GOT3 (cell line): ENCODE measurements around the gene NHEJ1.

Experiments
- DNase-seq: peaks from one replicate; lab custom pipeline; 2025; ENCODE audit warnings: mixed read lengths; lab: John Stamatoyannopoulos, UW

Gene NHEJ1

DNA sequence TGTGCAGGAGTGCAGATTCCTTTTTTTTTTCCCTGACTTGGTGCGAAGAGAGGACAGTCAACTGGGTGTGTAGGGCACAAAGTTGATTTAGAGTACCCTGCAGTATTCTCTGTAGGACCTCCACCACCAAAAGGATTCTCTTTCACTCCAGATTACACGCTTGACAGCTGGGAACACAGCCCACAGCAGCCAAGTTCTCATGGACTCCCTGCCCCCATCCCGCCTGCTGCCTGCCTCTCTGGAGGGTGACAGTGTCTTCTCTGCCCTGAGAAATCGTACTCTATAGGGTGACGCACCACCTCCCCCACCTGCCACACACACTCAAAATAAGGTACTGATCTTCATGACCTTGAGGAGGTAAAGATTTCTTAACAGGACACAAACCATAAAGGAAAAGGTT lies 73.3 kb downstream of the NHEJ1 start:
- DNase-seq, result no peak

DNA sequence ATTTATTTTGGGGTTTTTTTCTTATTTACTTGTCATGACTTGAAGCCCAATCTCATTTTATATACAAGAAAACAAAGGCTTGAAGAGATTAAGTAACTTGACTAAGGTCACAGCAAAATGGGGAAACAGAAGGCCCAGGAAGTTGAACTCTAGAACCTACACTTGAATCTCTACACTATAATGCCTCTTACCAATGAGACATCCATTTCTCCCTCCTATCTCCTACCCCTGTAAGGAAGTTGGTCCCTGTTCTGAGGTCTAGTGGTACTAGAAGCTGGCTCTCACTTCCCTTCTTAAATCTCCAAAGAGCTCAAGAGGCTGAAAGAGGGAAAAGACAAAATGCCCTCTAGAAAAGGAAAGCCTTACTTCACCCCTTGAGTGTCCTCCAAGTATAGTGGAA lies 74.4 kb downstream of the NHEJ1 start:
- DNase-seq, result no peak

DNA sequence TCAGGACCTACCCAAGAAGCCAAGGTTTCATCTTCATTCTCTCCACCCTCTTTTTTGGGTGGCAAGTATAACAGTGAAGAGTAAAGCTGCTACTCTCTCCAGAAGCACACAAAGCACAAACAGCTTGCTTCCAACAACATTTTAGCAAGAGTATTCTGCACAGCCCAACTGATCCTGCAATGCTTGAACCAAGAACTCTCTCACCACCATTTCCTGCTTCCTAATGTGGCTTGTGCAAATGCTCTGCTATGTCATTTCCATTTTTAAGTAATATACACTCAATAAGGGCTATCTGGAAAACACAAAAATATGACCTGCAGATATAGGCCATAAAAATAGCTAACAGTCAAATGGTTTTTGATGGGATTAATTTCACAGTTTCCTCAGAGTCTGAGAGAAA lies 75.8 kb downstream of the NHEJ1 start:
- no peak for DNase-seq

DNA sequence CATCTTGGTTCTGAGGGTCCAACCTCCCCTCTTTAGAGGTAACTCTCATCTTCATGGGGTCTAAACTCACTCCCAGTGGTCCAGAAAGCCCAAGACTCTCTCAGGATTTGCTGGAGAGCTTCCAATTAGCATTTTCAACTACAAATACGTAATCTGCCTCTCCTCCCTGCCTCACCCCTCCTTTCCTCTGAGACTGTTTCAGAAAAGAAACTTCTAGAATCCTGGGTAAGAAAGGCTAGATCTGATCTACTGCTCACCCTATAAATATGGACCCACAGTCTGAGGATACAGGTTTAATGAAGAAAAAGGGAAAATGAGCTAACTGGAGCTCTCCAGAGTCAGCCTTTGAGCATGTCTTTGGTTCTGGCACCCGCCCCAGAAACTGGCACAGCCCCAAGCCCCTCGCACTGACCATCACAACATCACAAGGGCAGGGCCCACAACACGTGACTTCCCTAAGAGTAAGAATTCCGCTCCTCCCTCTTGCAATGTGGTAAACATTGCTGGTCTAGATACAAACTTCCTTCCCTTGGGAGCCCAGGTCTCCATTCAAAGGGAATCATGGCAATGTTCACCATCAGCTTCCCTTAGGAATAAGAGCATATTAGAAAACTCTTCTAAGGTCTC lies 78.2 kb downstream of the NHEJ1 start:
- no peak for DNase-seq

DNA sequence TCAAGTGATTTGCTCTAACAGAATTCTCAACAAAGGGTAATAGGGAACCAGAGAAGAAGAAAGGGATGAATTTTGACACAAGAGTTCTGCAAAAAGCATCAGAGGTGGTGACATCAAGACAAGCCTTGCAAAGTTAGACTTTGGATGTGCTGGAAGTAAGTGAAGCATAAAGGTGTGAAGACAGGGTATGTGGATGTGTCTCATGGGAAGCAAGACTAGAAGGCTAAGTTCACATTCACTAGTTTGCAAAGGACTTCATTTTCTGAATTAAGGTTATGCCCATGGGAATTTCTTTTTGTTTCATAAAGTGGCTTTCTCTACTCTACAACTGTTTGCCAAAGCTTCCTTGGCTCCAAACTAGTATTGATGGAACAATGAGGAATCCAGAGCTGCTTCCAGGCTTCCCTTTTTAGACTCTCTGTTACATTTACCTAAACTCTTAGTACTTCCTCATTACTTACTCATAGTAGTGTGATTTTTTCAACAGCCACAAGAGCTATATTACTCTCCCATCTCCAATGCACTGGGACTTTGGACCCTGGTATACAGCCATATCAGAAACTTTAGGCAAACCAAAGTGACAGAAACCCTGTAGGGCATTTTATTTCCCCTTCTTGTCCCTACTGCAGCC lies 78.8 kb downstream of the NHEJ1 start:
- DNase-seq, result no peak

DNA sequence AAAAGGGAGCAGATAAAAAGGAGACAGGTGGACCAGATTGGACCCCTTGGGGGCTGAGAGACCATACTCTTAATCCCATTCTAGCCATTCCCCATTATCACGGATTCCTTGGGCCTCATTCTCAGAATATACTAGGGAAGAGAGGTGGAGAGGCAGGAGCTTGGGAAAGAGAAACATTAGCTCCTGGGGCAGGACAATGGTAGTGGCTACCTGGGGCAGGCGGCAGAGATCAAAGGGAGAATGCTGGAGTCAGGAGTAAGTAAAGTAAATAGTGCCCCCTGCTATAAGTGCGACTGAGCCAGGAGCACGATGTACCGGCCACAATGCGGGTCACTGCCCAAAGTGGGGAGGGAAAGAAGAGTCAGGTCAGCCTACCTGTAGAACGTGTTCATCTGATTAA lies 79.5 kb downstream of the NHEJ1 start:
- DNase-seq, result no peak

DNA sequence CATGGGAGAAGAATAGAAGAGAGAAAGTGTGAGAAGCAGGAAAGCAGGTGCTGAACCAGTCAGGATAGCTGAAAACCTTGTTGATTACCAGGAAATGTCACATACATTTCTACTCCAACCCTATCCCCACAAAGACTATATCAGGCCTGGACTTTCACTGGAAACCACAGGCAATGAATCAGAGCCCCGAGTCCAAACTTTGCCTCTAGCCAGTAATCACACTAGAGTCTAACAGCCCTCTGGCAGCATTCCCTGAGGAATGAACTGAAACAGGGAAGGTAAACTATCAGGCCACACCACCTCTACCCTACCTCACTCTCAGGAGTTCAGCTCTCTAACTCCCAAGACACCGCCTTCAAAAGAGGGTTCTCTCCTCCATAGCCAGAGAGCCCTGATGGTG lies 81.2 kb downstream of the NHEJ1 start:
- no peak for DNase-seq

DNA sequence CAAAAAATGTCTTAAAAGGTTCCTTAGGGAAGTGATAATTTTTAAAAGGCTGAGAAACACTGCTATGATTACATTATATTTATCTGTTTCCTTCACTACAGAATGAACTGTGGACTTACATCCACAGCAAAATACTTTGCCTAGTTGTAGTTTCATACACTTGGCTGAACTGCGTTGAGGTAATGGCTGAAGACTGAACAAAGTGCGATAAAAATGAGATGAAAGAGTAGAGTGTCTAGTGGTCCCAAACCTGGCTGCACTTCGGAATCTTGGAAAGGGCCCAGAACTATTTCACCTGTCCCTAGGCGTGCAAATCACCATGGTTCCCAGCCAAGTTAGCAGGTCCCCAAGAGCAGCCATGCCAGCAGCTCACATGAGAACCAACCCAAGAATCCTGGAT lies 81.7 kb downstream of the NHEJ1 start:
- DNase-seq, result no peak

DNA sequence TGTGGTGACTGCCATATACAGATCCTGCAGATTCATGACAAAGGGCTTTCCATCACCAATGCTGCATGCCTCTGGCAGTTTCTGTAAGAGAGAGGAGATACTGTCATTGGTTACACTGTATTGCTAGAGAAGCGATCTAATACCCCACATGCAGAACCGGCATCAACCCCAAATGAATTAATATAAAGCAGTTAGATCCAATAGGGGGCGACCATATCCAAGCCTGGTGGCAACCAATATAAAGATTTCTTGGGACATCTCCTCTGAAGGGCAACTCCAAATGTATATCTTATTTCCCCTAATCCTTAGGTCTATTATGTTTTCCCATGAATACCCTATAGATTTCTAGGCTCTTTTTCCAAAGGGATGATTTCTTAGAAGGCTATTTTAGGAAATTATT lies 82.5 kb downstream of the NHEJ1 start:
- no peak for DNase-seq

DNA sequence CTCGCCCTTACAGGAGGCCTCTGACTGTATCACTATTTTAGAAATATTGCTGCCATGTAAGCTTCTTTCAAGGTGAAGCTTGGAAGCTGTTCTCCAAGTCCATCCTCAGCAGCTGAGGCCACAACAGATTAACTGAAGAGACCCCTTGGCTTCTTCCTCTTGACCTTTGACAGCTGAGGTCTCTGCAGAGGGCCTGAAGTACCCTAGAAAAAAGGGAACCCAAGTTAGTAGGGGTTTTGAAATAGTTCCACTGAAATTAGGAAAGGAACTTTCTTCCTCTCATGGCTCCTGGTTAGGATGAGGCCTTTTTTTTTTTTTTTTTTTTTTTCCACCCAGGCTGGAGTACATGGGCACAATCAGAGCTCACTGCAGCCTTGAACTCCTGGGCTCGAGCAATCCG lies 84.4 kb downstream of the NHEJ1 start:
- no peak for DNase-seq

DNA sequence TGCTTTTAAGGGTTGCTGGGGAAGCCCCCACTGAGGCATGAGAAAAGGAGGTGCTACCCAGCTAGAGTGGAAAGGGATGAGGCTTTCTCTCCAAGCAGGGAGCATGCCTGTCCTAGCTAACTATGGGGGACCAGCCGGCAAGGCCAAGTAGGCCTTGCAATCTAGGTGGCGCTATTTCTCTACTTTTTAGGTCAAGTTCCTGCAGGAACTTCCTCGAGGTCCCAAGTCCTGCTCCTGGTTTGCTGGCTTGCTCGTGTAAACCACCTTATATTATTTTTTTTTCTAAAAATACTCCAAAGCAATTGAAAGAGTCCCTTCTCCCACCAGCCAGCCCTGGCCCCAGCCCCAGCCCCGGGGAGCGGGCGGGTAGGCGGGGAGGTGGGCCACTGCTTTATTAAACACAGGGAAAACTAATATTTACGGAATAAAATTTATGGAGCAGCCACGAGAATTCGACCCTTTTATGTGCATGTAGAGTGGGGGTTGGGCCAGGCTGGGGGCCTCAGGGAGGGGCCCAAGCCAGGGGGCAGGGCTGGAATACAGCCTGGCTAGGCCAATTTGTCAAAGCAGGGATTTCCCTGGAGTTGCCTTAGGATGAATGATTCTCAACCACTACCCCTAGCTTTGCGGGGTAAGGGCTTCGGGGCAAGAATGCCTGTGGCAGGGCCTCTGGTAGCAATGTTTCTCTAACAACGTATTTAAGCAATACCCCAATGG lies 87.0 kb downstream of the NHEJ1 start:
- no peak for DNase-seq

DNA sequence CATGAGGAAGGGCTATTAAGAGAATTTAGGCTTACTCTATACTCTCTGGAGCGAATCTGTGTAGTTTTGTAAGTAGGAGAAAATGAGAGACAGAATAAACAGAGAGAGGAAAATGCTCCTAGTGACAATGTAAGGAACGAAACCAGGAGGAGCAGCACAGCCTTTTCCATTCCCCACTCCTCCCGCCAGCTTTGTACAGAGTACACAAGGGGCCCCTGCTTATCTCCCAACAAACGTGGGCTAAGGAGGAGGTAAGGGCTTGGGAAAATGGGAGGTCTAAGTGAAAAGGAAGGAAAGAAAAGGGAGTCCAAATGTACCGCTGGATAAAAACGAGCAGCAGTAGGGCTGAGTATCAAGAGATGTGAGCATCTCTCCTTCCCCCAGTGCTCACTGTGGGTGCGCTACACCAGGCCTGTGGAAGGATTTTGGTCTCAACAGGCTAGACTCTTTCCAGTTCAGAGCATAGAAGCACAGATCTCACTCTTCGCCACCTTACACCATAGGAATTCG lies 87.8 kb downstream of the NHEJ1 start:
- DNase-seq, result no peak

DNA sequence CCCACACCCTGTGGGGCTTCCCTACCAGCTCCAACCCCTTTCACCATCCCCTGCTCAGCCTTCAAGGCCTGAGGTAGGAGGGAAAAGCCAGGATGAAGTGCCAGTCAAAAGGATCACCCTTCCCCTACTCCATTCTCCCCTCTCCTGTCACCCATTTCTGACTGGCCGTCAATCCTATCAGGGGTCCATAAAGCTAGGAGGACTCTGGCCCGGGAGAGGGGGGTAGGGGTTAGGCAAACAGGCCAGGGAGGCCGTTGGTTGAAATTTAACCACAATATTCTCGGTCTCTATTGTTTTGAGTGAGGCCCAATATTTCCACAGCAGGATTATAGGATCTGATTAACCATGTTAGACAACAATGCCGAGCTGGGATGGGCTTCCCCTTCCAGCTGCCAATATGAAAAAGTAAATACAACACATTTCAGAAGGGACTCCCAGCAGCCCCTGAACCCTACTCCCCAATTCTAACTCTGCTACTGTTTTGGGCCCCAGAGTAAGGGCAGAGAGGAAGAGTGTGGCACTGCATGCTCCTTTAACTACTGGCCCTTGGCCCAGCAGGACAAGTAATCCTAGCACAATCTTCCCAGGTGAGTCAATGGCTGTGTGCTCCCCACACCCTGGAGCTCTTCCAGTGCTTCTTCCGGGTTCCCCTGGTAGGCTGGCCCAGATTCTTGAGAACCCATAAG lies 89.3 kb downstream of the NHEJ1 start:
- no peak for DNase-seq

DNA sequence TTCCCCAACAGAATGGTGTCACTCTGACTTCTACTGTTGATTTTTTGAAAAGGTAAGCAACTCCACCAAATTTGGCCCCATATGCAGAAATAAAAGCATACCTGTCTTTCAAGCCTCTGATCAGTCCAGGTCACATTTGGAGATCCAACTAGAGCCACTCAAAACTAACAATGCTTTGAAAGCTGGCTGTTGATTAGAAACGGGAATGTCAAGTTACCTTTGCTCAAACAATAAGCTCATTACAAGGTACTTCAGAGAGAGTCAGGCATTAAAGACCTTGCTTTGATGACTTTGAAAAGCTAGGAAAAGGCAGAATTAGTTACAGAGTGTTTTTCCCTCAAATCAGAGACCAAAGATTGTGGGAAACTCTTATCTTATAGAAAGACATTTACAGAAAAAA lies 95.1 kb downstream of the NHEJ1 start:
- DNase-seq, result no peak

DNA sequence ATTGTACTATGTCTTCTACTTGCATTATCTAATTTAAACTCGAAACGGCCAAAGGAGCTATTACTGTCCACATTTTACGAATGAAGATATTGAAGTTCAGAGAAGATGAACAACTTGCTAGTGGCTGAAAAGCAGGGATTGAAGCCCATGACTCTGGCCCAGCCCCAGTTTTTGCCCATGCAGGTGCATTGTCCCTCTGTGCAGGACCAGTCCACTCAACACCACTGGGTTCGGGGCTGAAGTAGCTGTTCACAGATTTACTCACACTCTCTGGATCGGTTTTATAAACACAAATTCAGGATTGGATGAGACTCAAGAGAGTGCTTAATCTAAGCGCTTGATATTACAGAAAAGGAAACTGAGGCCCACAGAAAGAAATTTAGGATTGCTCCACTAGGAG lies 98.5 kb downstream of the NHEJ1 start:
- no peak for DNase-seq

DNA sequence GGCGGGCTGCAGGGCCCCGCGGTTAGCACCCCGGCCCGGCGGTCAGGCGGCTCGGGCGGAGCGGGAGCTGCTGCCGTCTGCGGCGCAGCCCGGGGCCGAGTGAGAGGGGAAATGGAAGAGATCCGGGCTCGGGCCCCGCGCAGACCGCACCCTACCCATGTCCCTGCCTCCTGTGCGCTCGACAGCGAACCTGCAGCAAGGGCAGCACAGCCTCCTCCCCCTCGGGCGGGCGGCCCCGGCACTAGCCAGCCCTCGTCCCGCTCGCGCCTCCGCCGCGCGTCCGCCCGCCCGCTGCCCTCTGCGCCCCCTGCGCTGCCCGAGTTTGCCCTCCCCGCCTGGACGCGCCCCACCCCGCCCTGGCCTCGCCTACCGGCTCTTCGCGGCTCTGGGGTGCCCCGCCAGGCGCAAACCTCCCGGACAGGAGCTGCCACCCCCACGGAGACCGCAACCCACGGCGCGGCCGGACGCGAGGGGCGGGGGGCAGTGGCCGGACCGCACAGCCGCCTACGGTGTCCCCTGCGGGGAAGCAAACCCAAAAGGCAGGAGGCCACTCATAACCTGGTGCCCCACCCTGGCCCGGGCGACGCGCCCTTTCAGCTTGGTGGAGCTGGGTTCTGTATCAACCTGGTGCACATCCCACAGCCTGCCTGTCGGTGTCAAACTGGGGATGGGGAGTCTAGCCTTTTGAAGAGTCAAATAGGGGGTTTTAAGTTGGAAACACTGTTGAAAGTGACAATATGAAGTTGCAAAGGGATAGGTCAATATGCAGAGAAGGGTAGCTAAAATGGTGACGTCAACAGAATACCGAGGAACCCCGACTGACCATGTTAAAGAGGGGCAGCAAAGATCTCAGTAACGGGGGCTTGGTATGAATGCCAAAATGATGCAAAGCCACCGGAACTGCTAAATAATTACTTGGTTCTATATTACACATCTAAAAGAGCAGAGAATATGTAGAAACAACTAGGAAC lies 99.5 kb downstream of the NHEJ1 start, which contains the start of gene IHH:
Gene IHH, minus strand, starts transcription at position 101 of the 971 bp plus-strand sequence. CDS start 454 bp downstream, outside the sequence.
- no peak for DNase-seq

DNA sequence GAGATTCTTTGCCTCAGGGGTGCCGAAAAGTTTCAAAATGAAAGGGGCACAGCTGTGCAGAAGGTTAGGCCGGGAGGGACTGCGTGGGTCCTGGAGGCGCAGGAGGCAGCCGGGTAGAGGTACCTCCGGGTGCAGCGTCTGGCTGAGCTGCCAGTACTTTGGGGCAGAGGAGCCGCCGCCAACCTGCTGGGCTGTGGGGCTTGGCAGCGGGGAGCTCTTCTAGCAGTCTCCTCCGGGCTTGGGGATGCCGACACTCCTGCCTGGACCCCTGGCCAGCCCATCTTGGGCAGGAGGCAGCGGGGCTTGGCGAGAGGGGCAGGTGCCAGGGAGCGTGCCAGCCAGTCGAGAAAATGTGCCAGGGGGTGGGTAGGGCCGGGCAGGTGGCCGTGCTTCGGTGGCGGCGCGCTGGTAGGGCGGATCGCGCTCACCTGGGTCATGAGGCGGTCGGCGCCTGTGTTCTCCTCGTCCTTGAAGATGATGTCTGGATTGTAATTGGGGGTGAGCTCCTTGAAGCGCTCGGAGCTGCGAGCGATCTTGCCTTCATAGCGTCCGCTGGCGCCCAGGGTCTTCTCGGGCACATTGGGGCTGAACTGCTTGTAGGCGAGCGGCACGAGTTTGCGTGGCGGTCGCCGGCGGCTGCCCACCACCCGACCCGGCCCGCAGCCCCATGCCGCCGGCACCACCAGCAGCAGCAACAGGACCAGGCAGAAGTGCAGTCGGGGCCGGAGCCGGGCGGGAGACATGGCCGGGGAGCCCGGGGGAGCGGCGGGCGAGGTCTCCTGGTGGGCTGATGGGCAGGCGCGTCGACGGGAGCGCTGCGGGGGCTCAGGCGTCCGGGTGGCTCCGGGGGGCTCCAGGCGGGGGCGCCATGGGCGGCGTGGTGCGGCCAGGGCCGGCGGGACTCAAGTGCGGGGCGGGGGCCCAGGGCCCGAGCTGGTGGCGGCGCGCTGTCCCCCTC lies 100.6 kb downstream of the NHEJ1 start:
- DNase-seq, result no peak

DNA sequence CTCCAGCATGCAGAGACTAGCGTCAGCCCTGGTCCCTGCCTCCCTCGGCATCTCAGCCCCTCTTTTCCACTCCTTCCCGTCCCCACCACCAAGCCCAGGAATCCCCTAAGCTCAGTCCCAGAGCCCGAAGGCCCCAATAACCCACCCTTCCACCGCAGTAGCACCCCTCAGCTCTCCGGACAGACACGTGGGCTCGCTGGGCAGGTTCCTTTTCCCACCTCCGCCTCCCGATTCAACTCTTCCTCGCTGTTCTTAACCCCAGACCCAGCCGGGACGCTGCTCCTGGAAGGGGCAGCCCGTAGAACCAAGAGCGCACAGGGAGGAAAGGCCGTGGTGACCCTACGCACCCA lies 101.3 kb downstream of the NHEJ1 start:
- DNase-seq, result no peak

DNA sequence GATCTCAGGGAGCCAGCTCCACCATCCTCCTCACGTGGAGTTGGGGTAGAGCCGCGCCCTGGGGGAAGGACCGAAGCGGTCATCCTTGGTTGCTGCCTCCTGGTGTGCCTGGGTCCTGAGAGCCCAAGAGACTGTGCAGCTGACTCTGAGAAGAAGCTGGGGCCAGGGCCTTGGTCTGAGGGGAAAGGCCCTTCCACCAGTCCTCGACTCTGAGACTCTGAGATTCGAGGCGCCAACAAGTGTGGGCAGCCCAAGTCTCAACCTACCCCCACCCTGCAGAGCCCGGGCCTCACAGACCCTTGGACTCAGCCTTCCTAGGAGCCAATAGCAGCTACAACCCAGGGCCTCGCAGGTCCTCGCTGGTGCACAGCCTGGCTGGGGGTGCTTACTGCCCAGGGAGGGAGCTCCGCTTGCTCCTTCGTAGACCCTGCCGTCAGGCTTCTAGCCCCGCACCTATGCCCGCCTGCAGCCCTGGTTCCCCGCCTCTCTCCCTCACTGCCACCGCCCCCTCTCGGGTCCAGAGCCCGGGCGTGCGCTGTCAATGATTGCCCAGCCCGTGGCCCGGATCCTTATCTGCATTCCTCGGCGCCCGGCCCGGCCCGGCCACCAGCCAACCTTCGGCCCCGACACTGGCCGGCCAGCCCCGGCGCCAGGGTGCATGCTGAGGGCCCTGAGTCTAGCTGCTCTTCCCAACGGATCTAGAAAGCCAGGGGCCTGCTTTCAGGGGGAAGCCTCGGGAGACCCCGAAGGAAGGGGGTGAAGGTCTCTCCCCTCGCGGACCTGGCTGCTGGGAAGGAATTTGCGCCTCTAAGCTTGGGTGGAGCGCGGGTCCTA lies 101.9 kb downstream of the NHEJ1 start:
- DNase-seq, result no peak
